GM04503 (cell line): ENCODE data around the gene PCDH7.

Source experiments
- DNase-seq: peaks from one replicate; pipeline ENCODE4 v3.0.0-alpha.2; 2012; ENCODE audit warnings: low read depth

Gene PCDH7

DNA sequence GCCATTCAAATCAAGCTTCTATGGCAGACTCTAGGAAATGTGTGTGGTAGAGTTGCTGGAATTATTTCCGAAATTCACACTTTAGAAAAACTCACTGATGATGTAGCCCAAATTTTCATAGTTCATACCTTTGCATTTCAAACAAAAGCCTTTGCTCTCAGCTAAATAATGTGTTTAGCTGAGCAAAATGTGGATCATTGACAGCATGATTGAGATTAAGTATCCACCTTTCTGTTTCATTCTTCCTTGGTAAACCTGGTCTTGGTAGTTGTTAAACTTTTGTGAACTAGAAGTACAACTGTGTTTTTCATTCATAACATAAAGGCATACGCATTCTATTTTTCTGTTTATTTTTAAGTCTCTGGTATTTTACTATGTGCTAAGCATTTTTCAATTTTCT is 7.2 kb downstream of the PCDH7 start:
- DNase-seq = no peak

DNA sequence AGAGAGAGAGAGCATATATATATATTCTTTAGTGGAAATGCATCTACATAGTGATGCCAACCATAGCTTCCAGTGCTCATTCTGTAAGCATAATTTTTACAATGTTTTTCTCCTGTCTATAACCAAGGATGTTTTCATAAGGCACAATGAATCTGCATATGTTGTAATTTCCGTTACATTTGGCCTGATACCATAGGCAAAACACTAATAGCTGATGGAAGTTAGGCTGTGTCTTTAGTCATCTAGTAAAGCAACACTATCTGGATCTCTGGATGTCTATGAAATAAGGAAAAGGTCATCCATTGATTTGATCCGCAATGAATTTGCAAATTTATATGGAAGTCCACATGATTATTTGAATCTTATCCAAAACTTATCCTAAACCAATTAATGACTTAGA is 8.1 kb downstream of the PCDH7 start:
- DNase-seq = no peak

DNA sequence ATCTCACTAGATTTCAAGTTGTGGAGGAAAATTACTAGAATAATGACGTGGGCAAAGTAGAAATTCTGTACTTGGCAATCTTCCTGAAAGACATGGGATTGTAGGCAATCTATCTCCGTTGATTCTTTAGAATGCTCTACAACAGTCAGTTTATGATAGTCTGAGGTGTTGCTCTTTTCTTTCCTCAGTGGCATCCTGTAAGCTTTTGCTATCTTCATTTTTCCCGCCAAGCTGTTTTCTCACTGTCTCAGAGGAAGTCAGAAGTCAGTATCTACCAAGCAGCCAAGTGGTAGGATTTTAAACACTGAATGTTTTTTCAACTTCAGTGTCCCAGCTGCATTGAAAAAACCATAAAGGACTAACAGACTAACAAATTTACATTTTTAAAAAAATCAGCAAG is 23.7 kb downstream of the PCDH7 start:
- DNase-seq = no peak

DNA sequence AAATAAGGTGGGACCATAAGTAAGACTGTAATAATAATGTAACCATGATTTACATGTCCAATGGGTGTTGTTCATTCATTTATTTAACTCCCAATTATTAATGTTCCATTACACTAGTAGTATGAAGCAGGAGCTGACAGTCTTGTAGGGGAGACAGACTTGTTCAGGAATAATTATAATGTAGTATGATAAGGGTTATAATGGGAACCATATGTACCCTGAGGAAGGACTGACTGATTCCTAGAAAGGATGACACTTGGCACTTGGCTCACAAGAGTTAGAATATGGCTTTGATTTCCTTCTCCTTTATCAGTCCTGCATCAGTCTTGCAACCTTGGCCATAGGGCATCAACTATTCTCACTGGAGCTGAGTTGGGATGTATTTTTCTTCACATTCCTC is 24.2 kb downstream of the PCDH7 start:
- DNase-seq = no peak

DNA sequence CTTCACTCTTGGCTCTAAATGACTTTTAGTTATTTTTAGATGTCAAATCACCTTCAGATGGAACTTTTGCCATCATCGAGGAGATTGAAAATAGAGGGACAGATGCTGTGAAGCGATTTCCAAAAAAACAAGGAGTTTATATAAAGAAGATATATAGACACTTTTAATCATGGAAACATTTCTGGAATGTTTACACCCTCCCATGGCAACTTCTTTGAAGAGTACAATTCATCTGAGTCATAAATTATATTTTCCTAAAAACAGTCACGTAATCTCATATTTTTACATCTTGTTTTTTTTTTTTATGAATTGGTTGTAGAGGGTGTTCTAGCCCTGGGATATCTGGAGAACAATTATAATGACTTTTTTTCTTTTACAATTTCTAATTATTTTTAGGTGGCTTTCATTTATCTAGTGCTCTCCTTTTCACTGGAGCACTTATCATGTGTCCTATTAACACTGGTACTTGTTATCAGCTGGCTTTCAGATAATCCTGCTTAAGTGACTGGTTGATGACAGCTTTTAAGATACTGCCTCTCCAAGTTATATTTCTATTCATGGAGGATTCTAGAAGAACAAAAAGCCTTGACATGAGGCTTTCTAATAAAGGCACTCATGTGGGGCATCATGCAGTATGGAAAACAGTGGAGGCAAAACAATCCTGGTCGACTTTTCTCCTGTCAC is 24.9 kb downstream of the PCDH7 start:
- DNase-seq = no peak

DNA sequence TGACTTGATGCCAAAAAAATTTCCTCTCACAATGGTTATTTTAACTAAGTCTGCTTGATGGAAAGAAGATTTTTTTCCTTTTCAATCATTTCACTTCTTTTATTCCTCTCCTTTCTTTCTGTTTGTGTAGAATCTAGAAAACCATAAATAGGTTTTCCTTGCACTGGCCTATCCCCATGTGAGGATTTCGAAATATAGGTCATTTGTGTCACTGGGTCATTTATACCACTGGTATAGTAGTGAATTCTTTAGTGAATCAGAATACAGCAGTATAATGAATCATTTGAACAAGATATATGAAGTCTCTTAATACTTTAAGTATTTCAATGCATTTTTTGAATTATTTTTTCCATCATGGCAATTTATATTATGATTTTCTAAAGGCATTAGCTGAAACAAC is 26.6 kb downstream of the PCDH7 start:
- no peak for DNase-seq

DNA sequence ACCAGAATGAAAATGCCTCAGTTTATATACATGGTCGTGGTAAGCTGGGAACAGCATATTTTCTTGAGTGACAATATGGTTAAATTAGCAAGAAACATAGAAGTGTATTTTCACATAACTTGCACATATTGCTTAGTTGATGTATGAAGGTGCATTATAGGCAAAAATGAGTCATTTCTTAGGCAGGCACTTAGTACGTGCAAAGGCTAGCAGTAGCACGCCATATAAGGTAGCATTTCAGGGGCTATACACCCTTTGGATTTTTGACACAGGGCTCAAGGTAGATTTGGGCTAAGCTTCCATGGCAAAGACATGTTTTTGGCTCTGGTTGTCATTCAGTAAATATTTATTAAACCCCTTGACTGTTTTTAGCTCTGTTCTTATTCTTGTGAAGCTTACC is 33.1 kb downstream of the PCDH7 start:
- no peak for DNase-seq

DNA sequence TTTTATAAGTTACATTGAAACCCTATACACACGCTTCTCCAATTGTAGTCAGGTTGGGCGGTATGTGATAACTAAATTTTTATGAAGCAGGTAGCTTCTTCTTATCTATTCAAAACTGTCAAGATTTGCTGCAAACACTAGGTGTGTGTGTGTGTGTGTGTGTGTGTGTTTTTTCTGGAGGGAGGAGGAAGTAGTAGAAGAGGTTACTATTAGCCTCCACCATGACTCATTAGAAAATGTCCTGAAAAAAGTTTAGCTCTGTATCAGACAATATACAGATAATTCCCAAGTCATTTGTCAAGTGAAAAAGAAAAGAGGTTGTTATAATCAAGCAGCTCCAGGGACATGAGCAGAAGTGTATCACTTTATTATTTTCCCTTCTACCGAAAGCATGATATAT is 33.9 kb downstream of the PCDH7 start:
- DNase-seq = no peak

DNA sequence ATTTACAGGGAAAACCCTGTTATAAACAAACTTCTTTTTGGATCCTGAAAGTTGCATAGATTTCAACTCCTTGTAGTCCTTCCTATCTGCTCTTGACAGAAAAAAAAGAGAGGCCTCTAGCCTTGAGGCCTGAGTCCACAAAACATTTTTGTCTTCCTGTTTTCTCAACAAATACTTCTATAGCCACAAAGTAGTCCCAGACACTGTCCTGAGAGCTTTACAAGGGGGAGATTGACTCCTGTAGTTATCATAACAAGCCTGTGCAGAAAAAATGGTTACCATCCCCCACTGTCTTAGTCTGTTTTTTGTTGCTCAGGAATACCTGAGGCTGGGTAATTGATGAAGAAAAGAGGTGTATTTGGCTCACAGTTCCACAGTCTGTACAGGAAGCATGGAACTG is 35.2 kb downstream of the PCDH7 start:
- no peak for DNase-seq

DNA sequence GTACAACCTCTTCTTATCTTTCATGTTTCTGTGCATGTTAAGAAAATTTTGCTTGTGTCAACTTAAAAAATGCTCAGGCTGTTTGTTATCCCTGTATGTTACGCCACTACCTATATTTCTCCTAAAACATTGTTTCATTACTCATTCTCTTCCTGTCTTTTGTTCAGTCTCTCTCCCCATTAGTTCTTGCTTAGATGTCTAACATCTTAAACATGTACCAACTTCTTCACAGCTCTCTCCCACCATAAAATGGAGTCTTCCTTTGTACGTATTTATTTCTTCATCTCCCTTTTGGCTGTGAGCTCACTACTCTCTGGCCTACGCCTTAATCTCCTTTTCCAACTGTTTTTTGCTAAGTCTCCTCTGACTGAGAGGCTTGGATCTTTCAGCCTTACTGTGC is 36.4 kb downstream of the PCDH7 start:
- no peak for DNase-seq

DNA sequence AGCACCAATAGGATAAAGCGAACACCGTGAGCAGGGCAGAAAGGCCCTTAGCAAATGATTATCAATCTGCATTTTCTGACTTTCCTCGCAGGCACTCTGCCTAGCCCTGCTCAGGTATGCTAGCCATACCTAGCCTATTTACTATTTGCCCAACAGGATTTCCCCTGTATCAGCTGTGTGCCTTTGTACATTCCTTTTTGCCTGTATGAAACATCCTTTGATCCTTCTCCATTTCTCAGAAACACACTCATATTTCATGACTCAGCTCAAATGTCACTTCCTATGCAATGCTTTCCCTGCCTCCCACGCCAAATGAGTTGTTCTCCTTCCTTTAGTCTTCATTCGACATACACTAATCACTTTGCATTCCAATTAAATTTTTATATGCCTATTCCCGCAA is 37.2 kb downstream of the PCDH7 start:
- no peak for DNase-seq

DNA sequence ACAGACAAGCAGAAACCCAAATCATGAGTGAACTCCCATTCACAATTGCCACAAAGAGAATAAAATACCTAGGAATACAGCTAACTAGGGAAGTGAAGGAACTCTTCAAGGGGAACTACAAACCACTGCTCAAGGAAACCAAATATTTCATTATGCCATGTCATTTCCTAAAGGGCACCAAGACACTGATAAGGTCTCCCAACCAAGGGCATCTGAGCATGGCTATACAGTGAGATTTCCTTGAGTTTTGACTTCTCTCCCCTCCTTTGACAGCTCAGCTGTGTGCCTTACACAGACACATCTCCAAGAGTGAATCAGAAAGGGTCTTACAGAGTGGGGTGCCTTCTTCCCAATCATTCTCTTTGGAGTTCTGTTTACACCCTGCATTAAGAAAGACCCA is 40.4 kb downstream of the PCDH7 start:
- DNase-seq = no peak

DNA sequence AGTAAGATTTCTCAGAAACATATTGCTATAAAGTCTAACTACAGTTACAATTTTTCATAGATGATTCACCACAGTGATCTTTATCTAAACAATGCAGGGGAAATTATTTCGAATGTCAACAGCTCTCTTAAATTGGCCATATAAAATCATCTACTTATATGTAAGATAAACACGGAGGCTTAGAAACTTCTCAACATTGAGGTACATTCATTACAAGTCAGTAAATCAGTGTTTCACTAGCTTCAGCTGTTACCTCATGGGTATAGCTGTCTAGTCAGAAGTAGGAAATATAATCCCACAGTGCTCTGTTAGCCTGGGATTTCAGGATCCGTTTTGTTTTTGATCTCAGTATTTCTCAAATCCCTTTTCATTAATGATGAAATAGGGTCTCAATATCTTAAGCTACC is 43.2 kb downstream of the PCDH7 start:
- DNase-seq = no peak

DNA sequence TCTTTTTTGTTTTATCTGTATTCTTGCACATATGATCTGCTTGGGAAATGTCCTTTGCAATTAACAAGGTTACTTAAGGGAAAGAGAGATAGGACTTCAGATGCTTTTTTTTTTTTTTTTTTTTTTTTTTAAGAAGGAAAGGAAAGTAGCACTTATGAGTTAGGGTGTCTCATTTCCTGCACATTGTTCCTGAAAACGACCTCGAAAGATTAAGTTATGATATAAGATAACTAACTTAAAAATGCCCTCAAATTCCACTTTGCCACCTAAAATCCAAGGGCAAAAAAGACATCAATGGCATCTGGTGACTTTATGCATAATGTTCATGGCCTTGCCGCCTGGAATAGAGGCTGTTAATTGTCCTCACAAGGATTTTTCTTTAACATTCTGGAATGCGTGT is 44.9 kb downstream of the PCDH7 start:
- no peak for DNase-seq

DNA sequence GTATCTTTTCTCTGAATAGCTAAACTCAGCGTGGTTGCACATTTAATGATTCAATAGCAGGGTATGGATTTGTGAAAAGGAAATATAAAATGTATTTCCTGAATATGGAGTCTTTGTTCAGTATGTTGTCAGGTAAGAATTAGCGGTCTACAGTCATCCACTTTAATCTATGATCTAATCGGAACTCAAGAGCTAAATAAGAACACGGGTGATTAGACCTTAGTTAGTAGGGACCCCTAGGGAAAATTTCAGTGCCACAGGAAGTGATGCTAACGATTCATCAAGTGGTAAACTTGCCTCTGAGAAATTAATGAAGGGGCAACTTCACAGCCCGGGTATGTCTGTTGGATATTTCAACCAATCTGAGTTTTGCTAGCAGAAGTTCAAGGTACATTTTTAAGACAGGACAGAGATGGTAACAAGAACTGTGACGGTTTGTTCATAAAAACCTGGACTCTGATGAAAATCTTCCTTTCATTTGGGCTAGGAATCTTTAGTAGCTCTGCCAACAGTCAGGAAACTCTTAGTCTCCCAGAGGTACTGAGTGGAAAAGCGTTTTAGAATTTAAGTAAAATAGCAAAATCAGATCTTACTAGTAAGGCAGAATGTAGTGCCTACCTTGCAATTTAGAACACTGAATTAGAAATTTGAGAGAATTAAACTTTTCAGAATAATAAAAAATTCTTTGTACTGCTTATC is 47.1 kb downstream of the PCDH7 start:
- DNase-seq = no peak

DNA sequence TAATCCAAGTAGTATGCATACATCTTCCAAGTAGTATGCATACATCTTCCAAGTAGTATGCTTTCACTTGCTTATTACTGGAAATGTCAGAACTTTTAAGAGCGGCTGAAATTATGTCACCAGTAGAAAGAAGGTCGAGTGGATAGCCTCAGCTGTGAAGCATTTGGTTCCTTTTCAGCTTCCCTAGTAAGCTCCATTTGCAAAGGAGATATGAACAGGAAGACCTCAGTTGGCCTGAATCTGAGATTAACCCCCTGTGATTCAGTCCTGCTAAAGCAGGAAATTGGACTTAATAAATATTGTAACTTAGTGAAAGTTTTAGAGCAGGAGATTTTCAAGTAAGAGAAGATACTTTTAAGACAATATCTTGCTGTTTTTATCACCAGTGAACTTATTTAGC is 48.1 kb downstream of the PCDH7 start:
- no peak for DNase-seq

DNA sequence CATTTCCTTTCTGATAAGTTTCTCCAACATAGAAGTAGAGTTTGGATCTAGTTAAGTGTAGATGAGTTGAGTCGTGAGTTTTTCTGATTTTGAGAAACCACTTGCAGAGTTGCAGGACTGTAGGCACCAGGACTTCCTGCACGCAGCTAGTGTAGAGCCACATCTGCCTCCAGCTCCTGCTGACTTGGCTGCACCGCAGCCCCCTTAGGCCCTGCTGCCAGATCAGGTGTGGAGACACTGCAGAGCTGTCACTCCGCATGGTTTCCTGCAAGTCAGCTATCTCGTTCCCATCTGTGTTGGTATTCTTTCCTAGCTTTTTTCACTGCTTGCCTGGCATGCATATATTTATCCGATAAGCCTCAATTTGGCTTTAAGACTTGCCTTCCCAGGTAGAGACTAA is 48.9 kb downstream of the PCDH7 start:
- DNase-seq = no peak

DNA sequence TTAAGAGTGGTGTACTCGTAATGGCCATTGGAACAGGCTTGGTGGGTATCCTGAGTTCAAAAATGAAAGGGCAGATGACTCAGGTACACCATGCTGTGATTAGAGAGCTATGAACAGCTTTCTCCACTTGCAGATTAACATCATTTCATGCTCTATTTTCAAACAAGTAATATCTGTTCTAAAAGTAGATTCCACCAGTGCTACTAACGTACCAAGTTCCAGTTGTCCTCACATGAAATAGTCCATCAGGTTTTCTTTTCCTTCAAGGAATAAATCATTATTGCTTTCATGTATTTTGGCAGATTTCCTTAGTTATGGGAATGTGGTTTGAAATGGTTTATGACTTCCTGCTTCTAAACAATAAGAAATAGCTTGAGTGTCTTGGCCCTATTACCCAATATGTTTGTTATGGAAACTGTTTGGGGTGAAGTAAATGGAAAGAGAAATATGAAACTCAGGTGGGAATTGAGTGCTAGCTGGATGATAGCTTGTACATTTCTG is 49.9 kb downstream of the PCDH7 start:
- no peak for DNase-seq

DNA sequence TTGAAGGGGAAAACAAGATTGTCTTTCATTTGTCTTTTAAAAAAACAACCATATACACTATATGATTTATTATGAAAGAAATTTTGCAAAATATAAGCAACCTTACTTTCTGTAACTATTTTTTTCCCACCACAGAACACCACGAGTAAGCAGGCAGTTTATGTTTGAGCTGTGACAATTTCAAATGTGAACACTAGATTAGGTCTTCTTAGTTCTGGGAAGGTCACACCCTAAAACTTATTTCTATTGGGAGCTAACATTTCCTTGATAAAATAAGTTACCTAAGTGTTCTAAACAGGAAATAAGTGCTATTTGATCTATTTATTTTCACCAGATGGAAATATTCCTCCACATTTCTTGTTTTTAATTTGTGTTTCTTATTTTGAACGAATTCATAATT is 50.6 kb downstream of the PCDH7 start:
- no peak for DNase-seq

DNA sequence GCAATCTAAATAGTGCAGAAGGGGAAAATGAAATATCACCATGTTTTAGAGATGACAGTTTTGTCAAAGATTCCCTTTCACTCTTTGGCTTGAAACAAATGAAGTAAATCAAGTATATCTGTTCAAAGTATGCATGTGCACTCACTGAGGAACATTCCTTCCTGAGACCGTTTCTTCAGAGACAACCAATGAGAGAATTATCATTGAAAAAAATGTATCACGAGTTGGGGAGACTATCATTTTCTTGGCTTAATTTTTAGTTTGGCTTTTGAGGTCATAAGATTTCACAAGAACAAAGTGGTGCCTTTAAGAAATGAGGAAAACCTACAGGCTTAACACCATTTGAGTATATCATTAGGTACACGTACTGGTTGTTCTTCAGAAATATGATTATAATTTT is 56.3 kb downstream of the PCDH7 start:
- DNase-seq = no peak

DNA sequence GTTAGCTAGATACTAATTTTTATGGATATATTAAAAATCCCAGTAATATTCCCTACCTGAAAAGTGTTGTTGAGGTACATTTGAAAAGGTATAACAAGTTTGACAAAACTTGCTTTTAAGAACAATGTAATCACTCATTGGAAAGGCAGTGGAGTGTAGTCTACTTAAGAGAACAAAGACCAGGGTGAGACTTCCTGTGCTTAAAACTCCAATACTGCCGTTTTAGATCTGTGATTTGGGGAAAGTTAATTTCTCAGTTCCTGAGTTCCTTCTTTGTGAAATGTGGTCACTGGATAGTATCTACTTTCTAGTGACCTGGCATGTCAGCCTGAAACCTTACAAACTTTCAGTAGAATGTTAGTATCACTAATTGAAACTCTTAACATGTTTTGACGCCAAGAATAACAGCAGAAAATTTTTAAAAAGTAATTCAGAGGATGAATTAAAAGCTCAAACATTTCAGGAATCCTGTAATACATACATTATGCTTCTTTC is 56.8 kb downstream of the PCDH7 start:
- DNase-seq = no peak
